ENCODE data around the gene SPATS2L. TPM values are rescaled to one million over a fixed set of nuclear protein-coding genes. Genes with fewer than 3 reads are reported as not detected.

The SPATS2L gene
- total RNA-seq, 6 donors from 2014 or later = 57.6 to 127 (median 80.4) TPM

- no peak overlapping the region for H3K4me3 ChIP-seq
- H3K27me3 ChIP-seq = no peaks in the 10 kb centered on the region
- TF ChIP-seq POLR2AphosphoS5 (IDR thresholded peaks at IDR 0.05) = no peak
- no peak for TF ChIP-seq CTCF (IDR thresholded peaks at IDR 0.05)
- TF ChIP-seq EP300 (IDR thresholded peaks at IDR 0.05) = no peak
- no peak for TF ChIP-seq POLR2A (IDR thresholded peaks at IDR 0.05)
- DNase-seq = no peak
- no peaks in the 10 kb centered on the region for H3K36me3 ChIP-seq
- H3K4me1 ChIP-seq = peaks cover 2 to 6% (median 4%) of the 10 kb centered on the region in 4 donors
- no peak for ATAC-seq (ENCODE audit: low FRiP score in 2 of 2)
- WGBS, 2 donors = 21 to 29% methylated on average over 1 of the region's 1 CpG
- H3K9me3 ChIP-seq = peaks cover 0 to 4% (median 0%) of the 10 kb centered on the region in 4 donors
- H3K27ac ChIP-seq = no peak overlapping the region
These were observed 208.7 kb downstream of the SPATS2L start for GRCh38 chr2:200515155-200515554.

DNA sequence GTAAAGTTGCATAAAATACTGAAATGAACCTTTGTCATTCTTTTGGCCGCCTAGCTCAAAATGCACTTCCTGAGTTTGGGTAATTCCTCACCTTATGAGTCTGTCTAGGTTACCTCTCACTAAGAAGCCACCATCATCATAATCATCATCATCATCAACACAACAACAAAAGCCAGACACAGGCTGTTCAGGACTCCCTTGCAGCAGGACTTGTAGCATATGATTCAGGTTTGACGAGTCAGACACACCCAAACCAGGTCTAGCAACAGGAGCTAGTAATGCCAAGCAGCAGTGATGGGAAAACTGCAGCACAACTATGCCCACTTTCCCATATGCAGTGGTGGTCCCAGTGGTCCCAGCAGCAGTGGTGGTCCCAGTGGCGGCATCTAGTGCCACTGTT is 216.7 kb downstream of the SPATS2L start:
- no peak for TF ChIP-seq EP300 (IDR thresholded peaks at IDR 0.05)
- TF ChIP-seq CTCF (IDR thresholded peaks at IDR 0.05) = no peak
- no peak for TF ChIP-seq POLR2A (IDR thresholded peaks at IDR 0.05)
- no peak for TF ChIP-seq POLR2AphosphoS5 (IDR thresholded peaks at IDR 0.05)
- Histone ChIP-seq H3K36me3 (no peaks in the 10 kb centered on the region), H3K27ac (no peak overlapping the region), H3K4me1 (peaks cover 6 to 15% (median 10%) of the 10 kb centered on the region in 4 donors), H3K9me3 (no peaks in the 10 kb centered on the region), H3K4me3 (no peak overlapping the region), H3K27me3 (no peaks in the 10 kb centered on the region)
- ATAC-seq (ENCODE audit: low FRiP score in 2 of 2) = no peak
- no peak for DNase-seq
- 80 to 91% methylated on average over 3 of the region's 3 CpGs for WGBS, 2 donors

GRCh38 chr2:200523604-200524003 is 217.1 kb downstream of the SPATS2L start:
- no peak overlapping the region for H3K27ac ChIP-seq
- no peaks in the 10 kb centered on the region for H3K27me3 ChIP-seq
- no peak for TF ChIP-seq POLR2A (IDR thresholded peaks at IDR 0.05)
- no peak for TF ChIP-seq EP300 (IDR thresholded peaks at IDR 0.05)
- peaks cover 6 to 15% (median 10%) of the 10 kb centered on the region in 4 donors for H3K4me1 ChIP-seq
- no peak overlapping the region for H3K4me3 ChIP-seq
- 80 to 88% methylated on average over 2 of the region's 2 CpGs for WGBS, 2 donors
- no peak for DNase-seq
- H3K9me3 ChIP-seq = no peaks in the 10 kb centered on the region
- H3K36me3 ChIP-seq = no peaks in the 10 kb centered on the region
- ATAC-seq (ENCODE audit: low FRiP score in 2 of 2) = no peak

- DNase-seq (no peak), ATAC-seq (ENCODE audit: low FRiP score in 2 of 2) (no peak)
- Histone ChIP-seq H3K4me3 (peak overlapping the region in 1 of 4 donors; percentile 71), H3K27me3 (no peaks in the 10 kb centered on the region), H3K4me1 (peaks cover 6 to 15% (median 10%) of the 10 kb centered on the region in 4 donors), H3K9me3 (no peaks in the 10 kb centered on the region), H3K27ac (no peak overlapping the region), H3K36me3 (no peaks in the 10 kb centered on the region)
- no peak for TF ChIP-seq CTCF (IDR thresholded peaks at IDR 0.05)
- no peak for TF ChIP-seq EP300 (IDR thresholded peaks at IDR 0.05)
- no peak for TF ChIP-seq POLR2AphosphoS5 (IDR thresholded peaks at IDR 0.05)
- TF ChIP-seq POLR2A (IDR thresholded peaks at IDR 0.05) = no peak
- 84 to 96% methylated on average over 2 of the region's 2 CpGs for WGBS, 2 donors
These were observed 218.6 kb downstream of the SPATS2L start for GRCh38 chr2:200525066-200525465.

DNA sequence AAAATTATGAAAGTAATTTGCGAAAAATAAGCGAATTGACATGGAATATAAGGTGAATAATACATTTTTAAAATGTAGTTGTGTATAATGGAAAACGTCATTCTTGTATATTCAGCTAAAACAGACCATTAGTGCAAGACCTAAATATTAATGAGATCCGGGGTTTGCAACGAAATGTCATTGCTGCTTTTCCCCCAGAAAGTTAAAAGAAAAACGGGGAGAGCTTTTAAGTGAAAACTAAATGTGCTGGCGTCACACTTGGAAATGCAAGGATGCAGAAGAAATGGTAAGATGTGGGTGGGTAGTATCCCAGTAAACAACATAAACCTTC is 219.0 kb downstream of the SPATS2L start:
- H3K4me3 ChIP-seq = peak overlapping the region; percentile 22 to 74 (median 71)
- no peaks in the 10 kb centered on the region for H3K27me3 ChIP-seq
- WGBS, 2 donors = 23 to 30% methylated on average over 7 of the region's 7 CpGs
- H3K27ac ChIP-seq = peak overlapping the region in 2 of 4 donors; percentile 59 to 78
- no peak for ATAC-seq (ENCODE audit: low FRiP score in 2 of 2)
- H3K9me3 ChIP-seq = no peaks in the 10 kb centered on the region
- peaks cover 6 to 15% (median 10%) of the 10 kb centered on the region in 4 donors for H3K4me1 ChIP-seq
- TF ChIP-seq EP300 (IDR thresholded peaks at IDR 0.05) = no peak
- TF ChIP-seq CTCF (IDR thresholded peaks at IDR 0.05) = no peak
- no peak for TF ChIP-seq POLR2A (IDR thresholded peaks at IDR 0.05)
- no peak for TF ChIP-seq POLR2AphosphoS5 (IDR thresholded peaks at IDR 0.05)
- no peak for DNase-seq
- H3K36me3 ChIP-seq = no peaks in the 10 kb centered on the region
